GM23248 (cell line): ENCODE measurements around the gene WAPL.

Experiments used
- EZH2 ChIP-seq: fragments of 200-600 bp; sonication (generic); IDR thresholded peaks from 2 replicates; pipeline ENCODE4 v1.6.1; 2018; ENCODE audit warnings: antibody characterized with exemption, mild to moderate bottlenecking; ENCODE audit not compliant: insufficient read depth, poor library complexity, severe bottlenecking
- EZH2phosphoT487 ChIP-seq: fragments of 200-600 bp; sonication (generic); IDR thresholded peaks from 2 replicates; pipeline ENCODE4 v1.6.1; 2018; ENCODE audit warnings: antibody characterized with exemption, moderate library complexity, mild to moderate bottlenecking, low read depth; ENCODE audit not compliant: insufficient read depth

DNA sequence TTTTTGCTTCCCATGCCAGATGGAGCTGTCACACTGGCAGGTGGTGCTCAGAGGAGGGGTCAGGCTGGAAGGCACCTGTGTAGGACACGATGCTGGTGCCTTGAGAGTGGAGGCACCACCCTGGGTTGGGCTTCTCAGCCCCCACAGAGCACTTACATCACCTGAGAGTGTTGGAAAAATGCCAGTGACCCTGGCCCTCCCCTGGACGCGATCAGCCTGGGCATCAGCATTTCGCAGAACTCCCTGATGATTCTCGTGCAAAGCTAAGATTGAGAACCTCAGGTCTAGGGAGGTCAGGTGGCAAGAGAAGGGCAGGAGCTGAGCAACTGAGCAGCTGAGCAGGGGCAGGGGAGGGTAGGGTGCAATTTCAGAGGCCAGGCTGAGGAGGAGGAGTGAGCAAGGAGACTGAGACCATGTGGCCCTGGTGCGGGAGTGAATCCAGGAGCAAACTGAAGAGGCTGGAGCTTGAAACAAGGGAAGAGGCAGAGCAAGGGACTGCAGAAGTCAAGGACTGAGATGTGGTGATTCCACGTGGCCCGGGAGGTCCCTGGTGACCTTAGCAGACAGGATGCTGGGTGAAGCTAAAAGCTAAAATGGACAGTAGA is 130.3 kb downstream of the WAPL start:
- TF ChIP-seq EZH2 (no peak), EZH2phosphoT487 (no peak)
